Heart left ventricle (tissue), 13 donors: ENCODE measurements around the gene CSNK1G1.
"Not testable (repeated sequence)": the region's sequence is repeated elsewhere in the genome, so short reads cannot be mapped to it uniquely, and the experiment has no call there.

Experiments
- POLR2A ChIP-seq, 2 donors: fragments of 450-650 bp; IDR thresholded peaks; one replicate each; pipeline ENCODE4 v1.6.1; 2017; ENCODE audit warnings: antibody characterized with exemption in 2 of 2, mild to moderate bottlenecking in 2 of 2, moderate library complexity in 2 of 2
- TF ChIP-seq, protein P1 (sequence below), 12 donors: fragments of 200-600 bp; sonication (generic) in 4 of 12; IDR thresholded peaks; one replicate each; pipeline versions ENCODE4 v1.5.0 to v1.8.0; 2018 to 2022; ENCODE audit warnings: antibody characterized with exemption in 12 of 12, mild to moderate bottlenecking in 5 of 12
- donor health status: ischemic (EF 13 %, LVEDD 7.1; RV severe dilation, severe dysfunction).
- donor health status: DM: no; HTN: yes; CAD: no.
- donor health status: DM: no; HTN: no; CAD: no.
- donor health status: ischemic (EF 25% LVEDD 6.9; RV normal size, moderate dysfunction).
- donor health status: ischemic (EF 25% LVEDD 5.7; RV mildly dilated, moderate dysfunction).
- donor health status: ischemic (EF 35%, LVEDD 5.7; RV mildly dilated, moderate dysfunction).
- donor health status: nonischemic (EF 11% LVEDD 7.7; RV severe dilation, severe dysfunction).
- donor health status: DM: yes; HTN: yes; CAD: no.
- donor health status: PGD.
- donor health status: ischemic (EF 29% LVEDD 5.4; RV normal size, mild dysfunction).
- donor health status: nonischemic (EF 23%, LVEDD 6.1; RV moderate dilation, normal function).

GRCh38 chr15:64217429-64217750, 138.6 kb downstream of the CSNK1G1 start:
- TF ChIP-seq, protein P1, sequence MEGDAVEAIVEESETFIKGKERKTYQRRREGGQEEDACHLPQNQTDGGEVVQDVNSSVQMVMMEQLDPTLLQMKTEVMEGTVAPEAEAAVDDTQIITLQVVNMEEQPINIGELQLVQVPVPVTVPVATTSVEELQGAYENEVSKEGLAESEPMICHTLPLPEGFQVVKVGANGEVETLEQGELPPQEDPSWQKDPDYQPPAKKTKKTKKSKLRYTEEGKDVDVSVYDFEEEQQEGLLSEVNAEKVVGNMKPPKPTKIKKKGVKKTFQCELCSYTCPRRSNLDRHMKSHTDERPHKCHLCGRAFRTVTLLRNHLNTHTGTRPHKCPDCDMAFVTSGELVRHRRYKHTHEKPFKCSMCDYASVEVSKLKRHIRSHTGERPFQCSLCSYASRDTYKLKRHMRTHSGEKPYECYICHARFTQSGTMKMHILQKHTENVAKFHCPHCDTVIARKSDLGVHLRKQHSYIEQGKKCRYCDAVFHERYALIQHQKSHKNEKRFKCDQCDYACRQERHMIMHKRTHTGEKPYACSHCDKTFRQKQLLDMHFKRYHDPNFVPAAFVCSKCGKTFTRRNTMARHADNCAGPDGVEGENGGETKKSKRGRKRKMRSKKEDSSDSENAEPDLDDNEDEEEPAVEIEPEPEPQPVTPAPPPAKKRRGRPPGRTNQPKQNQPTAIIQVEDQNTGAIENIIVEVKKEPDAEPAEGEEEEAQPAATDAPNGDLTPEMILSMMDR (IDR thresholded peaks at IDR 0.05): not testable (repeated sequence)
- TF ChIP-seq POLR2A (IDR thresholded peaks at IDR 0.05): not testable (repeated sequence)
